Measurements from ENCODE around the gene DLL1.

The DLL1 gene

DNA sequence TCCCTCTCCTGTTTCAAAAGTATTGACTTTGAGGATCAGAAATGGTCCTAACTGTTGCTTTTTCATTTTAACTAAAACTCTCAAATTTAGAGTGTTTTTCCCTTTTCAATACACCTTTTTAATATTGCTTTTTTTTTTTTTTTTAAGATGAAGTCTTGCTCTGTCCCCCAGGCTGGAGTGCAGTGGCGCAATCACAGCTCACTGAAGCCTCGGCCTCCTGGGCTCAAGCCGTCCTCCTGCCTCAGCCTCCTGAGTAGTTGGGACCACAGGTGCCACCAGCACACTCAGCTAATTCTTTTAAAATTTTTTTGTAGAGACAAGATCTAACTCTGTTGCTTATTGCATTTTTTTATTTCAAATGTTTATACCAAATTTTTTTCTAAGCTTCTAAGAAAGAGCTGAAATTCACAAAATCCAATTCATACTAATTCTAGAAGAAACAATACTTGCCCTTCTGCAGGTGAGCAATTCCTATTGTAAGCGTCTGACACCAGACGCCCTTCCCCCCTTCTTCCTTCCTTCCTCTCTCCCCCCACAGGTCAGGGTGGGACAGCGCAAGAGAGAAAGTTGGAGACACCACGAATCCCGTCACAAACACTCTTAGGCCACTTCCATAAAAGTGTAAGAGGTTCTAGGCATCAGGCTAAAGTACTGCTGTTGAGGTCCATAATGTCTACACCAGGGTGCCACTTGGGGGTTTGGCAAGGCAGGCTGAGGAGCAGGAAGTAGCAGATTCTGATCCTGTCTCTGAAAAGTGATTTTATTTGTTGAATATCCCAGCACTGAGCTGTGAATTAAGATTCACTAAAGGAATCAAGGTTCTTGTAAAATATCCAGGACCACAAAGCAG is 12.8 kb downstream of the DLL1 start:
- H2AFZ ChIP-seq (ENCODE audit: low read length) = no peak overlapping the region
- DNase-seq = no peak
- no peaks in the 10 kb centered on the region for H3K9me2 ChIP-seq (replicated peaks; ENCODE audit: insufficient read depth, low read length)
- no peaks in the 10 kb centered on the region for H3K4me1 ChIP-seq (ENCODE audit: low read length)
- H3K4me2 ChIP-seq (ENCODE audit: low read depth, low read length) = no peak overlapping the region
- H3K9ac ChIP-seq (ENCODE audit: low read length) = no peak overlapping the region
- H3K9me3 ChIP-seq (replicated peaks; ENCODE audit: insufficient read depth, low read length) = no peaks in the 10 kb centered on the region
- no peaks in the 10 kb centered on the region for H3F3A ChIP-seq (ENCODE audit: insufficient read depth, low read length)
- peaks cover 66% of the 10 kb centered on the region for H3K27me3 ChIP-seq (replicated peaks; ENCODE audit: insufficient read depth, low read length)
- TF ChIP-seq EZH2 (optimal IDR thresholded peaks at IDR 0.05; ENCODE audit: low read depth, low read length) (no peak), EZH2phosphoT487 (IDR thresholded peaks at IDR 0.05; ENCODE audit: low read length) (no peak)
- TF ChIP-seq, protein P1, sequence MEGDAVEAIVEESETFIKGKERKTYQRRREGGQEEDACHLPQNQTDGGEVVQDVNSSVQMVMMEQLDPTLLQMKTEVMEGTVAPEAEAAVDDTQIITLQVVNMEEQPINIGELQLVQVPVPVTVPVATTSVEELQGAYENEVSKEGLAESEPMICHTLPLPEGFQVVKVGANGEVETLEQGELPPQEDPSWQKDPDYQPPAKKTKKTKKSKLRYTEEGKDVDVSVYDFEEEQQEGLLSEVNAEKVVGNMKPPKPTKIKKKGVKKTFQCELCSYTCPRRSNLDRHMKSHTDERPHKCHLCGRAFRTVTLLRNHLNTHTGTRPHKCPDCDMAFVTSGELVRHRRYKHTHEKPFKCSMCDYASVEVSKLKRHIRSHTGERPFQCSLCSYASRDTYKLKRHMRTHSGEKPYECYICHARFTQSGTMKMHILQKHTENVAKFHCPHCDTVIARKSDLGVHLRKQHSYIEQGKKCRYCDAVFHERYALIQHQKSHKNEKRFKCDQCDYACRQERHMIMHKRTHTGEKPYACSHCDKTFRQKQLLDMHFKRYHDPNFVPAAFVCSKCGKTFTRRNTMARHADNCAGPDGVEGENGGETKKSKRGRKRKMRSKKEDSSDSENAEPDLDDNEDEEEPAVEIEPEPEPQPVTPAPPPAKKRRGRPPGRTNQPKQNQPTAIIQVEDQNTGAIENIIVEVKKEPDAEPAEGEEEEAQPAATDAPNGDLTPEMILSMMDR (IDR thresholded peaks at IDR 0.05; ENCODE audit: low read length) = no peak
- H3K79me2 ChIP-seq (ENCODE audit: low read length) = no peaks in the 10 kb centered on the region
- H3K36me3 ChIP-seq (replicated peaks; ENCODE audit: insufficient read depth, low read length) = no peaks in the 10 kb centered on the region
- no peak overlapping the region for H3K27ac ChIP-seq (ENCODE audit: low read length)
- no peak overlapping the region for H3K4me3 ChIP-seq (ENCODE audit: low read length)
- no peaks in the 10 kb centered on the region for H4K20me1 ChIP-seq (ENCODE audit: insufficient read depth, low read length)

DNA sequence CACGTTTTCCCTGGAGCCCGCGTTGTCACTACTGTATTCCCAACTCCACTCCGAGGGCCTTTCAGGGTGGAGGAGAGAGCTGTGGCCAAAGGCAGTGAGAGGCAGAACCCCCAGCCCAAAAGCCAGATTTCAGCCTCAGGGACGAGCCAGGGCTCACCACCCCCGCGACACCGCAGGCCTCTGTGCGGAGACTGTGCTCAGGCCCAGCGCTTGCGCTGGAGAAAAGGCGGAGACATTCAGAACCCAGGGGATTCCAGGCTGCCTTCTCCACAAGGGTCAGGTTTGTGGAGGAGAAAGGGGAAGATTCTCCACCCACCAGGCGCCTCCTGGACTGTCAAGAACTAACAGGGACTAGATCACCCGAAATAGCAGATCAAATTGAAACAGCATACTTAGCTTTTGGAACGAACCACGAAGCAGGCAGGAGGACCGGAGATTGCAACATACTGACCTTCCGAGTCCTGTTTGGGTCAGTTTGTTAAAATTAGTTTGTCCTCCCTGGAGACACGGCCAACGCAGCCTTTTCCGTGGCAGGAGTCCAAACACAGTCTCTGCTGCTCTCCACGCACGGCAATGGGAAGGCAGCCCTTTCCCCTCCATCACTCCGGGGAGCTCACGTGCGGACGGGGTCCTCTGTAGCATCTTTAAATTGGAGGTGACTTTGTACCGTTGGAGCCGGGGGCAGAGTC is 14.4 kb downstream of the DLL1 start:
- Histone ChIP-seq H3K4me2 (ENCODE audit: low read depth, low read length) (no peak overlapping the region), H3K27me3 (replicated peaks; ENCODE audit: insufficient read depth, low read length) (peaks cover 70% of the 10 kb centered on the region), H3K9me2 (replicated peaks; ENCODE audit: insufficient read depth, low read length) (no peaks in the 10 kb centered on the region), H3K9me3 (replicated peaks; ENCODE audit: insufficient read depth, low read length) (no peaks in the 10 kb centered on the region), H3K9ac (ENCODE audit: low read length) (no peak overlapping the region), H3K4me1 (ENCODE audit: low read length) (no peaks in the 10 kb centered on the region), H2AFZ (ENCODE audit: low read length) (no peak overlapping the region), H3F3A (ENCODE audit: insufficient read depth, low read length) (no peaks in the 10 kb centered on the region), H3K36me3 (replicated peaks; ENCODE audit: insufficient read depth, low read length) (no peaks in the 10 kb centered on the region), H3K4me3 (ENCODE audit: low read length) (no peak overlapping the region), H3K79me2 (ENCODE audit: low read length) (no peaks in the 10 kb centered on the region), H3K27ac (ENCODE audit: low read length) (no peak overlapping the region), H4K20me1 (ENCODE audit: insufficient read depth, low read length) (no peaks in the 10 kb centered on the region)
- TF ChIP-seq, protein P1 (IDR thresholded peaks at IDR 0.05; ENCODE audit: low read length) = no peak
- TF ChIP-seq EZH2 (optimal IDR thresholded peaks at IDR 0.05; ENCODE audit: low read depth, low read length) (no peak), EZH2phosphoT487 (IDR thresholded peaks at IDR 0.05; ENCODE audit: low read length) (no peak)
- DNase-seq = no peak

DNA sequence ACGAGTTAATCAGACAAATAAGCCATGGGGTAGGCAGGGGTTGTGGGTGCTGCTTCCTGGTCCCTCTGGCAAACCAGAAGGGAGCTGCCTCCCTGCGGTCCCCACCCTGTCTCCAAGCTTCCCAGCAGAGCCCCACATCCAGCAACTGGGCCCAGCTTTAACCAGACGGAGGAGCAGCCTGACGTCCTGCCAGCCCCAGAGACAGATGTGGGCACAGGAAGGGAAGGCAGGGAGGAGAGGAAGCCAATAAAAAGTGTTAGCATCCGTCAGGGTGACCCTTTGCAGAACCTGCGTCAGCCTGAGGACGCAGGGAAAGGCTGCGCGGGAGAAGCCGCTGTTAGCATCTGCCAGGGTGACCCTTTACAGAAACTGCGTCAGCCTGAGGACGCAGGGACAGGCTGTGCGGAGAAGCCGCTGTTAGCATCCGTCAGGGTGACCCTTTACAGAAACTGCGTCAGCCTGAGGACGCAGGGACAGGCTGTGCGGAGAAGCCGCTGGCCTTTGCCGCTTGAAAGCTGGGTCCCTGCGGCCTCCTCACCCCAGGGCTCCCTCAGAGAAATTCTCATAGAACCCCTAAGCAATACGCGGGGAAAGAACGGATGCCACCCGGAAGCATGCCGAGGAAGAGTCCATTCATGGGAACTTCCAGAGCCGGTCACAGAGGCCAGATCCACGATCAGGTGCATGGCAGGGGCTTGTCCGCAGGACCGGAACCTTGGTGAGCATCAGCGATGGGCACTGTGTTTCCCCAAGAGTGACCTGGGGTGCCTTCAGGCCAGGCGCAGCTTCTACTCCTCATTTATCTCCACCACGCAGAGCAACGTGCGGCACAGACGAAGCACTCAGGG is 15.9 kb downstream of the DLL1 start:
- Histone ChIP-seq H2AFZ (ENCODE audit: low read length) (no peak overlapping the region), H4K20me1 (ENCODE audit: insufficient read depth, low read length) (no peaks in the 10 kb centered on the region), H3K4me3 (ENCODE audit: low read length) (no peak overlapping the region), H3K27ac (ENCODE audit: low read length) (no peak overlapping the region), H3F3A (ENCODE audit: insufficient read depth, low read length) (no peaks in the 10 kb centered on the region), H3K4me2 (ENCODE audit: low read depth, low read length) (no peak overlapping the region), H3K36me3 (replicated peaks; ENCODE audit: insufficient read depth, low read length) (no peaks in the 10 kb centered on the region), H3K9ac (ENCODE audit: low read length) (no peak overlapping the region), H3K9me2 (replicated peaks; ENCODE audit: insufficient read depth, low read length) (no peaks in the 10 kb centered on the region), H3K27me3 (replicated peaks; ENCODE audit: insufficient read depth, low read length) (peaks cover 67% of the 10 kb centered on the region), H3K9me3 (replicated peaks; ENCODE audit: insufficient read depth, low read length) (no peaks in the 10 kb centered on the region), H3K4me1 (ENCODE audit: low read length) (no peaks in the 10 kb centered on the region), H3K79me2 (ENCODE audit: low read length) (no peaks in the 10 kb centered on the region)
- no peak for TF ChIP-seq EZH2phosphoT487 (IDR thresholded peaks at IDR 0.05; ENCODE audit: low read length)
- TF ChIP-seq, protein P1 (IDR thresholded peaks at IDR 0.05; ENCODE audit: low read length) = no peak
- no peak for TF ChIP-seq EZH2 (optimal IDR thresholded peaks at IDR 0.05; ENCODE audit: low read depth, low read length)
- DNase-seq = no peak

All from MM.1S (cell line).